Midbrain (tissue), 1 donor: ENCODE measurements around the gene ENDOV.

ENCODE experiments used
- DNase-seq: peaks from one replicate; lab custom pipeline; 2025; lab: John Stamatoyannopoulos, UW

Gene ENDOV

GRCh38 chr17:80414803-80415625, at the start of gene ENDOV:
ENDOV (plus strand) TSS chr17:80415167; CDS start chr17:80415195, 28 bp downstream.
- DNase-seq, result peak; percentile 95

DNA sequence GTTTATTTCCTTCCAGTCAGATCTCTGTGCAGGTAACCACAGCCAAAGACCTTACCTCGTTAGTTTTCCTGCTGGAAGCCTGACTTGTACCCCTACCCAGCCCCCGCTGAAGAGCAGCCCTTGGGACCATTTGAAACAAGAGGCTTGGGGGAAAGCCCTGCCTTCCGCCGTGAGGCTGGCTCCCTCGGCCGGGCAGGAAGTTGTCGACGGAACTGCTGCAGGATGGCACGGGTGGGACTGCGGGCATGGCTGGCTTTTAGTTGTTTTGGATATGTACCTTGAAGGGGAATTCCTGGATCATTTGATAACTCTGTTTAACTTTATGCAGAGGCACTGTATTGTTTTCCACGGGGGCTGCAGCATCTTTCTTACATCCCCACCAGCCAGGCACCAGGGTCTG, 49.0 kb upstream of the ENDOV start:
- DNase-seq, result no peak

- no peak for DNase-seq
Measured at GRCh38 chr17:80367503-80367902, 47.5 kb upstream of the ENDOV start.

DNA sequence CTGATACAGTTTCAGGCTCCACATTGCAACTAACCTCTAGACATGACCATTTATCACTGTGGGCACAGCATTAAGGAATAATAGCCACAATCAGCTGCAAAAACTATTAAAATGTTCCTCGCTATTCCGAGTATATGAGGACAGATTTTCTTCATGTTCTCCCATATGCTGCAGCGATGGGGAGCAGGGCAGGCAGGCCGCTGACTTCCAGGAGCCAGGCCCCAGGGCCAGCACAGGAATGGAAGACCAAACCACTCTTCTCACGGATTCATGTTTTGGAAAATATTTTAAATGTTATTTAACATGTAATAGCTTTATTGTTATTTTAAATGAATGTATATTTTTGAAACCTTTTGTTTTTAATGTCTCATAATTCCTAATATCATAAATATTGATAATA, 43.8 kb upstream of the ENDOV start:
- DNase-seq, result no peak

DNA sequence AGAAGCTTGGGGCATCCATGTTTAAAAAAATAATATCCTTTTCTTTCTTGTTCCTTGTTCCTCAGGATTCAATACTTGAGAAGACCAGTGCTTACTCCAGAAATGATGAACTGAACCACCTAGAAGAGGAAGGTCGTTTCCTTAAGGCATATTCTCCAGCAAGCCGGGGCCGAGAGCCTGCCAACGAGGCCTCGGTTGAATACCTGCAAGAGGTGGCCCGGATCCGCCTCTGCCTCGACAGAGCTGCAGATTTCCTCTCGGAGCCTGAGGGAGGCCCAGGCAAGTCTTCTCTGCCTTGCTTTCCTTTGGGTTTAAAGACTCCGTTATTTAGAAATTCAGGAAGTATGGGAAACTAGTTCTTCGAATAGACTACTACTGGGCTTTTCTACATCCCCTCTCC, 42.5 kb upstream of the ENDOV start:
- DNase-seq, result no peak

- DNase-seq, result no peak
Measured at GRCh38 chr17:80372922-80373570, 41.9 kb upstream of the ENDOV start.

GRCh38 chr17:80374039-80374731, 40.8 kb upstream of the ENDOV start:
- no peak for DNase-seq

- DNase-seq, result no peak
Measured at GRCh38 chr17:80374732-80375585, 40.0 kb upstream of the ENDOV start.

DNA sequence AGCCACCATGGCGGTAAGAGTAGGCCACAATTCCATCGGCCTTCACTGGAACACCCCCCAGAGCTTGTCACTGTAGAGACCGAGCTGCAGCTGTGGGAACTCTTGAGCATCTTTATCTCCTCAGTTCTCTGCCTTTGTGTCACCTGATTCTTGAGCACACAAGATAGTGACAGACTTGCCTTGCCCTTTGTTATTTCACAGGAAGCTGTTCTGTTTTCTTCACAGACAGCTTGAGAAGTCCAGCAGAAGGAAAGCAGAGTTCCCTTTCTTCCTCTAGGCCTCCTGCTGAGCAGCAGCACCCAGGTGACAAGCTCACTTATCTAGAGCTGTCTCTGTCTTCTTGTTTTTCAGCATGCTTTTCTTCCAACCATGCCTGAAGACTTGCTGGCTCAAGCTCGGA, 38.4 kb upstream of the ENDOV start:
- no peak for DNase-seq

DNA sequence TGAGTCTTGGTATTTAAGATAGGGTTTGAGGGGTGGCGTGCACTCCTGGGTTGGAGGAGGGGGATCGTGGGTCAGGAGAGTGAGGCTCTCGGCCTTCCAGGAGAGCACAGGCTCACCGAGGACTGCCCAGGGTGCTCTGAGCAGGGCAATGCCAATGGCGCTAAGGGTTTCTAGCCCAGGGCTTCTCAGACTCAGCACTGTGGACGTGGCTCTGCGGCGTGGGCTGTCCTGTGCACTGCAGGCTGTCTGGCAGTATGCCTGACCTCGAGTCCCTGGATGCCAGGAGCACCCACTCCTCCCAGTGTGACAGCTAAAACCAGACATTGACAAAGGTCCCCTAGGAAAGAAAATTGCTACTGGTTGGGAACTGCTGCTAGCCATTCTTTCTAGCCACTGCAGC, 37.2 kb upstream of the ENDOV start:
- no peak for DNase-seq

- no peak for DNase-seq
Measured at GRCh38 chr17:80379348-80379747, 35.6 kb upstream of the ENDOV start.

DNA sequence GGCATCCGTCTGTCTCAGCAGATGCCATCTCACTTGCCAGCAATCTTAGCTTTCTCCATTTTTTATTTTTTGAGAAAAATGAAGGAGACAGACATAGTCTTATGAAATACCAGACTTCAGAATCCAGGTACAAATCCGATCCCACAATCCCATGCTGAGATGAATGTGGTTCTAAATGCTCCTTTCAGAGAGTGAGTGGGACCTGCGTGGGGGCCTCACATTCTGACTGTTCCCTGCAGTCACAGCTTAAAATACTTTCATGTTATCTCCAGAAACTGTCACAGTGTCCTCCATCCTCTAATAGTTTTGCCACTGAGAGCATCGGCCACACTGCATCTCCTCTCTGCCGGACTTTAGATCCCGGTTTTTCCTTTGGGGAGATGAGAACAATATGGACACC, 34.9 kb upstream of the ENDOV start:
- no peak for DNase-seq

DNA sequence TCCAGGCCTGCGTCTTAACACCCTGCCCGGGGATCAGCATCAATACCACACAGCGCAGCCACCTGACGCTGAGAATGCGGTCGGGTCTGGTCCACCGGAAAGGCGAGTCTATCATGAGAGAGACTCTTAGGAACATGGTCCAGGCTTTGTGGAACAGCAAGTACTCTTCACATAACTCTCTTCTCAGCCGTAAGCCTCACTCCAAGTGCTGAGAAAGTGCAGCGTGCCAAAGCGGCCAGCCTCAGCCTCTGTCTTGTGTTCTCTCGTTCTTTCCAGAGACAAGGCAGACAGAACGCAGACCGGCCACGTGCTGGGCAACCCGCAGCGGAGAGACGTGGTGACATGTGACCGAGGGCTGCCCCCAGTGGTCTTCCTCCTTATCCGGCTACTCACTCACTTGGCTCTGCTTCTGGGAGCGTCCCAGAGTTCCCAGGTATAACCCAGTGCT, 34.4 kb upstream of the ENDOV start:
- no peak for DNase-seq

- DNase-seq, result no peak
Measured at GRCh38 chr17:80381416-80381923, 33.5 kb upstream of the ENDOV start.

DNA sequence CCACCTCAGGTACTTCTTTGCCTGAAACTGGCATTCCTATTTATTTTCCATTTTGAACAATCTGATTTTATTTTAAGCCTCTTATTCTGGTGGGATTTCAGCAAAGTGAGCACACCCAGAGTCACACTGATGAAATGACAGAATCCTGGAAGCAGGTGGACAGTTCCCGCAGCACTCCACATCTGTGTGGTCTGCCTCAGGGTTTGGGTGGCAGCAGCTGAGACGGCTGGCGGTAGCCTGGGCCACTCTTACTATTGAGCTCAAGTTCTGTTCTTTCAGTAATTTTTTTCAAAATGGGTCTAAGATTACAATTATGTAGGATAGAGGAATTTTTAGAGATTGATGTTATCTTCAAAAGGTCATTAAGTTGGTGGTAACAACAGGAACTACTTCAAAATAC, 32.5 kb upstream of the ENDOV start:
- no peak for DNase-seq

- no peak for DNase-seq
Measured at GRCh38 chr17:80382956-80383355, 32.0 kb upstream of the ENDOV start.

- DNase-seq, result no peak
Measured at GRCh38 chr17:80384078-80384960, 30.6 kb upstream of the ENDOV start.

GRCh38 chr17:80385046-80385445, 29.9 kb upstream of the ENDOV start:
- no peak for DNase-seq

GRCh38 chr17:80386341-80386740, 28.6 kb upstream of the ENDOV start:
- no peak for DNase-seq

DNA sequence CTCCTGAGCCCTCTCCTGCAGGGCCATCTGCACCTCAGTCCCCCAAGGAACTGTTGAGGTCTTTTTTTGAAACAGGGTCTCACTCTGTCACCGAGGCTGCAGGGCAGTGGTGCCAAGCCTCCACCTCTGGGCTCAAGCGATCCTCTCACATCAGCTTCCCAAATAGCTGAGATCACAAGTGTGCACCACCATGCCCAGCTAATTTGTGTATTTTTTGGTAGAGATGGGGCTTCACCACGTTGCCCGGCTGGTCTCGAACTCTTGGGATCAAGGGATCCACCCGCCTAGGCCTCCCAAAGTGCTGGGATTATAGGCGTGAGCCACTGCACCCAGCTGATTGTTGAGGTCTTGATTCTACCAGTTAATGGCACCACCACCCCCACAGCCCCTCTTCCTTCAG, 27.9 kb upstream of the ENDOV start:
- DNase-seq, result no peak

DNA sequence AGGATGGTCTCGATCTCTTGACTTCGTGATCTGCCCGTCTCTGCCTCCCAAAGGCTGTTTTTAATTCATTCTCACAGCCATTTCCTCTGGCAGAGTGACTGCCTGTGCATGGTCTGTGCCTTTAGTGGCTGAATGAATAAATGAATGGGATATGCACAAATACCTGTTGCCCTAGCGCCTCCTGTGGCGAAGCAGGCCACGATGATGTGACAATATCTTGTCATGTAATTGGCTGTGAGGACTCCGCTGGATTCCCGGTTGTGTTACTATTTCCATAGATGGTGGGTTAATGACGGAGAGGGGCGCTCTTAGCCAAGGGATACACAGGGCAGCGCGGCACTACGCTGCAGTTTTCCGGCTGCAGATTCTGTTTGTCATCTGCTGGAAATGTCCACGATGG, 26.8 kb upstream of the ENDOV start:
- DNase-seq, result no peak
